Gastrocnemius medialis (tissue), 4 donors: ENCODE measurements around the gene PRDM7. TPM values are rescaled to one million over a fixed set of nuclear protein-coding genes. Genes with fewer than 3 reads are reported as not detected.

Source experiments
- ATAC-seq, 2 donors: fragments of 150-250 bp; one replicate each; pipeline ENCODE4 v1.9.1; 2016
- DNase-seq, 2 donors: peaks; one replicate each; pipeline ENCODE4 v3.0.0-alpha.2; 2019
- H3K27ac ChIP-seq, 4 donors: fragments of 200-600 bp; sonication (generic); 1 replicate in 1 of 4; 2 replicates in 3 of 4; pipeline ENCODE4 v1.5.1; 2016 to 2018; ENCODE audit warnings: mild to moderate bottlenecking in 2 of 4, moderate library complexity in 1 of 4
- H3K27me3 ChIP-seq, 3 donors: fragments of 200-600 bp; sonication (generic) in 2 of 3; 1 replicate in 1 of 3; 2 replicates in 2 of 3; pipeline versions ENCODE4 v1.5.1 to v1.6.0; 2016 to 2019; ENCODE audit warnings: mild to moderate bottlenecking in 1 of 3, moderate library complexity in 1 of 3
- H3K36me3 ChIP-seq, 2 donors: fragments of 200-600 bp; sonication (generic) in 1 of 2; one replicate each; pipeline ENCODE4 v1.5.1; 2017 to 2018
- H3K4me1 ChIP-seq, 2 donors: fragments of 200-600 bp; sonication (generic) in 1 of 2; one replicate each; pipeline ENCODE4 v1.5.1; 2016 to 2017; ENCODE audit warnings: mild to moderate bottlenecking in 2 of 2
- H3K4me3 ChIP-seq, 4 donors: fragments of 200-600 bp; sonication (generic) in 3 of 4; 1 replicate in 1 of 4; 2 replicates in 3 of 4; pipeline ENCODE4 v1.5.1; 2016 to 2019; ENCODE audit warnings: mild to moderate bottlenecking in 2 of 4
- H3K9me3 ChIP-seq, 3 donors: fragments of 200-600 bp; sonication (generic) in 2 of 3; 1 replicate in 1 of 3; 2 replicates in 2 of 3; pipeline ENCODE4 v1.5.1; 2016 to 2019
- CTCF ChIP-seq, 5 experiments: fragments of 450-650 bp in 3 of 5; fragments of 200-600 bp in 2 of 5; sonication (generic) in 2 of 5; IDR thresholded peaks in 4 of 5; conservative IDR thresholded peaks in 1 of 5; 1 replicate in 4 of 5; 2 replicates in 1 of 5; pipeline ENCODE4 v1.5.1; 2016 to 2019; ENCODE audit warnings: antibody characterized with exemption in 5 of 5, mild to moderate bottlenecking in 3 of 5, moderate library complexity in 3 of 5
- POLR2A ChIP-seq, 2 donors: fragments of 450-650 bp; IDR thresholded peaks; one replicate each; pipeline ENCODE4 v1.6.1; 2017; ENCODE audit warnings: antibody characterized with exemption in 2 of 2, mild to moderate bottlenecking in 2 of 2, moderate library complexity in 2 of 2
- in situ Hi-C, 4 donors: fragments of 200-750 bp; cut with MboI; loops; one replicate each; pipeline versions ENCODE4 v1.15.0 to v1.8.0; 2017; ENCODE audit warnings: low sequenced_read_pairs in 4 of 4
- intact Hi-C: fragments of 100-400 bp; cut with DNase I; formaldehyde crosslinking; loops from one replicate; pipeline ENCODE4 v1.15.1; 2023; ENCODE audit warnings: low total_unique reads
- total RNA-seq, 4 donors: library from RNA; depleted of rRNA; stranded (reverse); fragments of >200 nt; gene quantifications; one replicate each; pipeline versions ENCODE4 v1.1.0 to v1.2.3, GENCODE V29; 2016

PRDM7 gene
- total RNA-seq, 4 donors from 2014 or later: not detected

GRCh38 chr16:90012991-90013745 lies 64.0 kb downstream of the PRDM7 start:
- in situ Hi-C loops (no loop called here), intact Hi-C loops (no loop called here)
- TF ChIP-seq POLR2A (IDR thresholded peaks at IDR 0.05) (no peak), CTCF (IDR thresholded peaks at IDR 0.05 in 4 of 5, conservative IDR thresholded peaks at IDR 0.05 in 1 of 5) (no peak)
- Histone ChIP-seq H3K27me3 (no peaks in the 10 kb centered on the region), H3K4me1 (peaks cover 17 to 19% of the 10 kb centered on the region in 2 donors), H3K27ac (peak overlapping the region in 1 of 4 donors; percentile 81), H3K36me3 (no peaks in the 10 kb centered on the region), H3K4me3 (no peak overlapping the region), H3K9me3 (no peaks in the 10 kb centered on the region)
- ATAC-seq (no peak), DNase-seq (no peak)

- DNase-seq (no peak), ATAC-seq (peak in 1 of 2 donors; percentile 32)
- Histone ChIP-seq H3K4me1 (peaks cover 16 to 19% of the 10 kb centered on the region in 2 donors), H3K27me3 (no peaks in the 10 kb centered on the region), H3K27ac (peak overlapping the region; percentile 56 to 81 (median 74)), H3K36me3 (no peaks in the 10 kb centered on the region), H3K9me3 (no peaks in the 10 kb centered on the region), H3K4me3 (no peak overlapping the region)
- TF ChIP-seq CTCF (IDR thresholded peaks at IDR 0.05 in 4 of 5, conservative IDR thresholded peaks at IDR 0.05 in 1 of 5): no peak
- no peak for TF ChIP-seq POLR2A (IDR thresholded peaks at IDR 0.05)
- in situ Hi-C loops (no loop called here), intact Hi-C loops (no loop called here)
These were observed 65.1 kb downstream of the PRDM7 start for GRCh38 chr16:90011908-90012501.

- H3K27ac ChIP-seq: peak overlapping the region; percentile 56 to 81 (median 74)
- in situ Hi-C loops: no loop called here
- no peaks in the 10 kb centered on the region for H3K36me3 ChIP-seq
- ATAC-seq (peak; percentile 72 to 83), DNase-seq (peak in 1 of 2 donors; percentile 70)
- H3K9me3 ChIP-seq: no peaks in the 10 kb centered on the region
- intact Hi-C loops: no loop called here
- H3K4me3 ChIP-seq: no peak overlapping the region
- TF ChIP-seq CTCF (IDR thresholded peaks at IDR 0.05 in 4 of 5, conservative IDR thresholded peaks at IDR 0.05 in 1 of 5) (no peak), POLR2A (IDR thresholded peaks at IDR 0.05) (no peak)
- peaks cover 16 to 19% of the 10 kb centered on the region in 2 donors for H3K4me1 ChIP-seq
- no peaks in the 10 kb centered on the region for H3K27me3 ChIP-seq
These were observed 65.7 kb downstream of the PRDM7 start for GRCh38 chr16:90011508-90011819.

GRCh38 chr16:90010676-90011507 lies 66.2 kb downstream of the PRDM7 start:
- peak in 1 of 2 donors; percentile 35 for ATAC-seq
- Histone ChIP-seq H3K4me1 (peaks cover 16 to 19% of the 10 kb centered on the region in 2 donors), H3K27me3 (no peaks in the 10 kb centered on the region), H3K36me3 (no peaks in the 10 kb centered on the region), H3K9me3 (no peaks in the 10 kb centered on the region), H3K27ac (peak overlapping the region; percentile 56 to 81 (median 74)), H3K4me3 (no peak overlapping the region)
- intact Hi-C loops (no loop called here), in situ Hi-C loops (no loop called here)
- DNase-seq: no peak
- no peak for TF ChIP-seq CTCF (IDR thresholded peaks at IDR 0.05 in 4 of 5, conservative IDR thresholded peaks at IDR 0.05 in 1 of 5)
- no peak for TF ChIP-seq POLR2A (IDR thresholded peaks at IDR 0.05)
